Caco-2 (cell line): ENCODE data around the gene PSMB3. TPM values are rescaled to one million over a fixed set of nuclear protein-coding genes. Genes with fewer than 3 reads are reported as not detected.
"Not testable (repeated sequence)": the region's sequence is repeated elsewhere in the genome, so short reads cannot be mapped to it uniquely, and the experiment has no call there.

Source experiments
- BruUV-seq: library from RNA; stranded (reverse); fragments of 400-500 nt; replicated peaks from 2 replicates; lab custom pipeline; 2021; lab: Mats Ljungman, UMichigan
- CTCF ChIA-PET: fragments of 300-600 bp; sonication (Branson Sonifier 250); formaldehyde crosslinking; loops from one replicate; lab custom pipeline; 2022; ENCODE audit warnings: antibody characterized with exemption; lab: Charles Lee
- POLR2A ChIA-PET: fragments of 300-600 bp; sonication (Branson Sonifier 250); formaldehyde crosslinking; loops from one replicate; lab custom pipeline; 2022; ENCODE audit warnings: antibody characterized with exemption; lab: Charles Lee
- DNase-seq, 2 experiments: peaks; one replicate each; pipeline versions ENCODE4 v3.0.0 to v3.0.0-alpha.2; 2020 to 2022
- H3K27me3 ChIP-seq: replicated peaks from 2 replicates; pipeline ENCODE4 v1.6.0; 2011; ENCODE audit warnings: low read length; ENCODE audit not compliant: control insufficient read depth, insufficient read depth
- H3K36me3 ChIP-seq: 2 replicates; pipeline ENCODE4 v1.5.1; 2011; ENCODE audit warnings: low read length; ENCODE audit not compliant: control insufficient read depth, insufficient read depth
- H3K4me1 ChIP-seq: fragments of 250-450 bp; sonication (Bioruptor Pico); 2 replicates; pipeline ENCODE4 v1.5.1; 2020; ENCODE audit warnings: mild to moderate bottlenecking
- H3K4me3 ChIP-seq: 2 replicates; pipeline ENCODE4 v1.5.1; 2011; ENCODE audit warnings: low read depth, mild to moderate bottlenecking, control low read depth, low read length
- H3K9me3 ChIP-seq: fragments of 250-450 bp; sonication (Bioruptor Pico); 2 replicates; pipeline ENCODE4 v1.5.1; 2020; ENCODE audit warnings: mild to moderate bottlenecking, moderate library complexity
- H3K27ac Mint-ChIP-seq: one replicate; pipeline ENCODE4 v1.8.0; 2022; ENCODE audit warnings: mixed read lengths; ENCODE audit not compliant: unreplicated experiment
- H3K27me3 Mint-ChIP-seq: one replicate; pipeline ENCODE4 v1.8.0; 2022; ENCODE audit warnings: mixed read lengths; ENCODE audit not compliant: insufficient read depth, unreplicated experiment
- H3K36me3 Mint-ChIP-seq: one replicate; pipeline ENCODE4 v1.8.0; 2022; ENCODE audit warnings: mild to moderate bottlenecking, mixed read lengths; ENCODE audit not compliant: insufficient read depth, unreplicated experiment
- H3K4me1 Mint-ChIP-seq: one replicate; pipeline ENCODE4 v1.8.0; 2022; ENCODE audit warnings: low read depth, mixed read lengths; ENCODE audit not compliant: unreplicated experiment
- H3K4me3 Mint-ChIP-seq: one replicate; pipeline ENCODE4 v1.8.0; 2022; ENCODE audit warnings: mild to moderate bottlenecking, moderate library complexity, mixed read lengths; ENCODE audit not compliant: unreplicated experiment
- H3K9me3 Mint-ChIP-seq: one replicate; pipeline ENCODE4 v1.8.0; 2022; ENCODE audit warnings: mixed read lengths; ENCODE audit not compliant: unreplicated experiment
- intact Hi-C: fragments of 100-400 bp; cut with micrococcal nuclease; formaldehyde crosslinking; loops from one replicate; pipeline ENCODE4 v1.10.0; 2022; ENCODE audit not compliant: unreplicated experiment
- total RNA-seq: library from RNA; stranded (reverse); gene quantifications from 2 replicates; pipeline ENCODE4 v1.2.3, GENCODE V29; 2022
- TF ChIP-seq, protein P1 (sequence below), 2 experiments: fragments of 200-600 bp in 1 of 2; IDR thresholded peaks; 1 replicate in 1 of 2; 2 replicates in 1 of 2; pipeline versions ENCODE4 v1.5.1 to v1.8.0; 2011 to 2022; ENCODE audit warnings: antibody characterized with exemption in 1 of 2, control low read depth in 1 of 2, inconsistent platforms in 1 of 2, low read depth in 1 of 2, low read length in 1 of 2, mild to moderate bottlenecking in 1 of 2, moderate library complexity in 1 of 2; ENCODE audit not compliant: insufficient read depth in 1 of 2, severe bottlenecking in 1 of 2, unreplicated experiment in 1 of 2

PSMB3 gene
- total RNA-seq, 1 experiment from 2014 or later, result 427 TPM

DNA sequence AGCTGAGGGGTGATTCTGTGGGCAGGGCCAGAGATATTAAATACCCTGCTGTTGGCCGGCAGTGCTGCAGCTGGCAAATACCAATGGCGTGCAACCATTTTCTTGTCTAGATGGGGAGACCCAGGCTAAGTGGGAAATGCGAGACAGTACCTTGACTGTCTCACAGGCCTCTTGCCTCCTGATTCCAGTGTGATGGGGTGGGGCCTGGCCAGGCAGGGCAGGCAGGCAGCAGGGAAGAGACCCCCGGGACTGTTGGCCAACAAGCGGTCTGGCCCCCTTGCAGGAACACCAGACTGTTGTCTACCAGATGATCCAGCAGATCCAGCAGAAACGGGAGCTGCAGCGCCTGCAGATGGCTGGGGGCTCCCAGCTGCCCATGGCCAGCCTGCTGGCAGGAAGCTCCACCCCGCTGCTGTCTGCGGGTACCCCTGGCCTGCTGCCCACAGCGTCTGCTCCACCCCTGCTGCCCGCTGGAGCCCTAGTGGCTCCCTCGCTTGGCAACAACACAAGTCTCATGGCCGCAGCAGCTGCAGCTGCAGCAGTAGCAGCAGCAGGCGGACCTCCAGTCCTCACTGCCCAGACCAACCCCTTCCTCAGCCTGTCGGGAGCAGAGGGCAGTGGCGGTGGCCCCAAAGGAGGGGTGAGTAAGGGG lies 28.1 kb upstream of the PSMB3 start:
- no peak for DNase-seq
- CTCF ChIA-PET, result no interaction called here
- Mint-ChIP-seq H3K4me3 (no peak overlapping the region), H3K27me3 (no peaks in the 10 kb centered on the region), H3K36me3 (peaks cover 15% of the 10 kb centered on the region), H3K4me1 (peaks cover 15% of the 10 kb centered on the region), H3K9me3 (no peaks in the 10 kb centered on the region), H3K27ac (no peak overlapping the region)
- no peaks in the 10 kb centered on the region for H3K9me3 ChIP-seq
- peaks cover 5% of the 10 kb centered on the region; the same call in 1 of the 2 replicates for H3K4me1 ChIP-seq
- no peaks in the 10 kb centered on the region for H3K27me3 ChIP-seq
- H3K4me3 ChIP-seq, result no peak overlapping the region
- BruUV-seq, result no TSS peak
- POLR2A ChIA-PET, result no interaction called here
- TF ChIP-seq, protein P1, sequence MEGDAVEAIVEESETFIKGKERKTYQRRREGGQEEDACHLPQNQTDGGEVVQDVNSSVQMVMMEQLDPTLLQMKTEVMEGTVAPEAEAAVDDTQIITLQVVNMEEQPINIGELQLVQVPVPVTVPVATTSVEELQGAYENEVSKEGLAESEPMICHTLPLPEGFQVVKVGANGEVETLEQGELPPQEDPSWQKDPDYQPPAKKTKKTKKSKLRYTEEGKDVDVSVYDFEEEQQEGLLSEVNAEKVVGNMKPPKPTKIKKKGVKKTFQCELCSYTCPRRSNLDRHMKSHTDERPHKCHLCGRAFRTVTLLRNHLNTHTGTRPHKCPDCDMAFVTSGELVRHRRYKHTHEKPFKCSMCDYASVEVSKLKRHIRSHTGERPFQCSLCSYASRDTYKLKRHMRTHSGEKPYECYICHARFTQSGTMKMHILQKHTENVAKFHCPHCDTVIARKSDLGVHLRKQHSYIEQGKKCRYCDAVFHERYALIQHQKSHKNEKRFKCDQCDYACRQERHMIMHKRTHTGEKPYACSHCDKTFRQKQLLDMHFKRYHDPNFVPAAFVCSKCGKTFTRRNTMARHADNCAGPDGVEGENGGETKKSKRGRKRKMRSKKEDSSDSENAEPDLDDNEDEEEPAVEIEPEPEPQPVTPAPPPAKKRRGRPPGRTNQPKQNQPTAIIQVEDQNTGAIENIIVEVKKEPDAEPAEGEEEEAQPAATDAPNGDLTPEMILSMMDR (IDR thresholded peaks at IDR 0.05; ENCODE audit: insufficient read depth in 1 of 2, low read depth in 1 of 2, low read length in 1 of 2, severe bottlenecking in 1 of 2, unreplicated experiment in 1 of 2), result no peak
- intact Hi-C loops, result no loop called here
- H3K36me3 ChIP-seq, result peaks cover 3% of the 10 kb centered on the region

DNA sequence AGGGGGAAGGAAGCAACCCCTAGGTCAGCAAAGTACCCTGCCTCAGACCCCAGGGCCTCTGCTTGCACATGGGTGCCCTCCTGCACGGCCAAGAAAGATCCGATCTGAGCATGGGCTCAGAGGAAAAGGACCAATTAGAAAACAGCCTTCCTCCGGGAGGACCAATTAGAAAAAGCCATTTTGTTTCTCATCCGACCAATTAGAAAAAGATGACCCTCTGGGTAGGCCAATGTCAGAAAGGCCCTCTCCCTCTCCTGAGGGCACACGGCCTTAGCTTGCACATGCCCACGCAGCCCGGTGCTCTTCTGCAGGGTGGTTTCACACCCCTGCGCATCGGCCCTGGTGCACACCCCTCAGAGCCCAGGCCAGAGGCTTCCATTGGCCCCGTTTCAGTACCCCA lies 27.5 kb upstream of the PSMB3 start:
- no peak overlapping the region for H3K27ac Mint-ChIP-seq

DNA sequence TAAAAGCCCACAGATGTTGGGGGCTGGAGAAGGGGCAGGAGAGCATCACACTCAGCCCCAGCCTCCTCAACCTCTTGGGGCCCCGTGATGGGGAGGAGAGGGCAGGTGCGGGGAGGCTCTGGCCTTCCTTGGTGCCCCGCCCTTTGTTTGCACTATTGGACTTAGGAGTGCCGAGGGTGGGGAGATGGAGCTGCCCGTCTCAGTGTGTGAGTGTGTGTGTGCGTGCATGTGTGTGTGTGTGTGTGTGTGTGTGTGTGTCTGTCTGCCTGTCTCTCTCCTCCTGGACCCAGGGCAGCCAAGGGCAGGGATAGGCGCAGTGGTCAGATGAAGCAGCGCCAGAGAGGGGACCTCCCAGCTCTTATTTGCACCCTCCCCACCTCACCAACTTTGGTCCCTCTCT lies 26.4 kb upstream of the PSMB3 start:
- POLR2A ChIA-PET, result interaction anchor here (0.6 kb wide), 1 partner anchor 128 kb away, joined by 3 read pairs; no protein-coding TSS in a partner anchor
- BruUV-seq, H3K4me3 ChIP-seq, H3K27me3 Mint-ChIP-seq, H3K36me3 ChIP-seq, H3K9me3 Mint-ChIP-seq, CTCF ChIA-PET, H3K27me3 ChIP-seq, H3K4me3 Mint-ChIP-seq, H3K4me1 Mint-ChIP-seq, intact Hi-C loops, H3K9me3 ChIP-seq: not testable (repeated sequence)
- DNase-seq, result peak; percentile 67 to 82
- peaks cover 12% of the 10 kb centered on the region for H3K36me3 Mint-ChIP-seq
- H3K4me1 ChIP-seq, result peaks cover 11% of the 10 kb centered on the region
- H3K27ac Mint-ChIP-seq, result peak overlapping the region; percentile 78

More for the DNA sequence above, 27.5 kb upstream of the PSMB3 start:
- TF ChIP-seq, protein P1 (IDR thresholded peaks at IDR 0.05; ENCODE audit: insufficient read depth in 1 of 2, low read depth in 1 of 2, low read length in 1 of 2, severe bottlenecking in 1 of 2, unreplicated experiment in 1 of 2), result no peak
- ChIA-PET CTCF (no interaction called here), POLR2A (no interaction called here)
- H3K36me3 Mint-ChIP-seq, result peaks cover 11% of the 10 kb centered on the region
- Histone ChIP-seq H3K36me3 (peaks cover 3% of the 10 kb centered on the region), H3K4me3 (no peak overlapping the region), H3K27me3 (no peaks in the 10 kb centered on the region), H3K4me1 (peaks cover 6% of the 10 kb centered on the region; the same call in 1 of the 2 replicates), H3K9me3 (no peaks in the 10 kb centered on the region)
- intact Hi-C loops, result no loop called here
- no peak overlapping the region for H3K4me3 Mint-ChIP-seq
- H3K27me3 Mint-ChIP-seq, result no peaks in the 10 kb centered on the region
- no peaks in the 10 kb centered on the region for H3K9me3 Mint-ChIP-seq
- DNase-seq, result no peak
- H3K4me1 Mint-ChIP-seq, result peaks cover 11% of the 10 kb centered on the region
- no TSS peak for BruUV-seq
